Right cardiac atrium (tissue), 5 donors: ENCODE measurements around the gene PRKRA. TPM values are rescaled to one million over a fixed set of nuclear protein-coding genes. Genes with fewer than 3 reads are reported as not detected.
"Not testable (repeated sequence)": the region's sequence is repeated elsewhere in the genome, so short reads cannot be mapped to it uniquely, and the experiment has no call there.

Source experiments
- ATAC-seq, 2 donors: fragments of 200-7000 bp; cut with Tn5 transposase; one replicate each; pipeline versions ENCODE4 v1.8.0 to v1.9.1; 2020; ENCODE audit warnings: moderate library complexity in 2 of 2, mild to moderate bottlenecking in 1 of 2
- DNase-seq, 3 donors: peaks; one replicate each; pipeline ENCODE4 v3.0.0-alpha.2; 2020
- H3K27ac ChIP-seq: one replicate; pipeline ENCODE4 v1.5.1; 2013; ENCODE audit warnings: mild to moderate bottlenecking, low read length, control low read depth, moderate library complexity
- H3K27me3 ChIP-seq: one replicate; pipeline ENCODE4 v1.6.1; 2013; ENCODE audit not compliant: control insufficient read depth, insufficient read depth
- H3K4me1 ChIP-seq: one replicate; pipeline ENCODE4 v1.6.1; 2013; ENCODE audit warnings: low read length; ENCODE audit not compliant: control insufficient read depth, insufficient read depth
- H3K4me3 ChIP-seq: one replicate; pipeline ENCODE4 v1.5.1; 2013; ENCODE audit warnings: low read length, control low read depth
- H3K9me3 ChIP-seq: one replicate; pipeline ENCODE4 v1.6.1; 2013; ENCODE audit warnings: low read length; ENCODE audit not compliant: control insufficient read depth
- WGBS: extraction: QIAGEN DNeasy Blood & Tissue Kit; methylation state at CpG from one replicate; pipeline ENCODE4 v1.1.7; 2013; 5-methylcytosine and 5-hydroxymethylcytosine counted together
- intact Hi-C, 4 donors: fragments of 100-400 bp; cut with DNase I; formaldehyde crosslinking; loops; one replicate each; pipeline versions ENCODE4 v1.11.0 to v1.14.0; 2022 to 2023
- polyA plus RNA-seq: library from polyadenylated mRNA; stranded (reverse); fragments of 200-250 nt; gene quantifications from one replicate; pipeline ENCODE4 v1.2.3, GENCODE V29; 2013
- total RNA-seq, 4 donors: library from RNA; stranded (reverse); fragmentation: NEBNext Ultra II Directional; extraction: Animal tissue kit (Norgen Biotek cat#: 25700); gene quantifications; one replicate each; pipeline ENCODE4 v1.2.1, GENCODE V29; 2021
- donor health status: healthy with polysubstance abuse.
- donor health status: DM: no; HTN: yes; CAD: no.
- donor health status: DM: no; HTN: no; CAD: no.
- donor health status: DM: no; HTN: yes; CAD: no; lungs with severe emphysema.
- donor health status: DM: yes; HTN: yes; CAD: no.

Gene PRKRA
- total and polyA plus RNA-seq, 5 donors: 35.5 to 43.9 (median 37.2) TPM

GRCh38 chr2:178479758-178480226, 28.8 kb upstream of the PRKRA start:
- Histone ChIP-seq H3K4me1 (peaks cover 9% of the 10 kb centered on the region), H3K9me3 (no peaks in the 10 kb centered on the region), H3K27me3 (no peaks in the 10 kb centered on the region), H3K4me3 (peak overlapping the region; percentile 45), H3K27ac (peak overlapping the region; percentile 60)
- WGBS: 20% methylated on average over 19 of the region's 19 CpGs
- DNase-seq: peak in 1 of 3 donors; percentile 54
- intact Hi-C loops: loop anchor here in 1 of 4 donors (2.0 kb wide), 1 partner anchor 29 kb away; the partner anchor contains the start of genes PJVK and PRKRA
- no peak for ATAC-seq

- WGBS: 56% methylated on average over 4 of the region's 4 CpGs
- H3K4me3 ChIP-seq: peak overlapping the region; percentile 92
These were observed 28.3 kb upstream of the PRKRA start for GRCh38 chr2:178479275-178479616.

GRCh38 chr2:178478439-178479274, 27.7 kb upstream of the PRKRA start, which contains the start of gene FKBP7:
TSS of gene FKBP7 (minus strand) at chr2:178478600. CDS start at chr2:178478499, 101 bp downstream.
- ATAC-seq (peak; percentile 90 to 91), DNase-seq (peak; percentile 90 to 96 (median 95))
- Histone ChIP-seq H3K4me1 (peaks cover 9% of the 10 kb centered on the region), H3K27me3 (no peaks in the 10 kb centered on the region), H3K27ac (peak within 1 kb of the TSS; percentile 99), H3K4me3 (peak within 1 kb of the TSS; percentile 92), H3K9me3 (no peaks in the 10 kb centered on the region)
- 2% methylated on average over 56 of the region's 56 CpGs for WGBS
- intact Hi-C loops: loop anchor here in 1 of 4 donors (2.0 kb wide), 1 partner anchor 28 kb away; the partner anchor contains the start of genes PJVK and PRKRA

More at GRCh38 chr2:178479275-178479616, 28.3 kb upstream of the PRKRA start:
- Histone ChIP-seq H3K9me3 (no peaks in the 10 kb centered on the region), H3K27ac (peak overlapping the region; percentile 99), H3K4me1 (peaks cover 9% of the 10 kb centered on the region), H3K27me3 (no peaks in the 10 kb centered on the region)
- DNase-seq (no peak), ATAC-seq (no peak)
- intact Hi-C loops: loop anchor here in 1 of 4 donors (2.0 kb wide), 1 partner anchor 28 kb away; the partner anchor contains the start of genes PJVK and PRKRA

- Histone ChIP-seq H3K4me3 (peak overlapping the region; percentile 92), H3K4me1 (peaks cover 9% of the 10 kb centered on the region), H3K27ac (peak overlapping the region; percentile 99), H3K27me3 (no peaks in the 10 kb centered on the region), H3K9me3 (no peaks in the 10 kb centered on the region)
- WGBS: under 1% methylated on average over 10 of the region's 10 CpGs
- ATAC-seq (no peak), DNase-seq (peak in 1 of 3 donors; percentile 53)
- intact Hi-C loops: loop anchor here in 1 of 4 donors (2.0 kb wide), 1 partner anchor 27 kb away; the partner anchor contains the start of genes PJVK and PRKRA
These were observed 27.1 kb upstream of the PRKRA start for GRCh38 chr2:178478130-178478438.

- no peak overlapping the region for H3K27ac ChIP-seq
- H3K9me3 ChIP-seq: no peaks in the 10 kb centered on the region
- intact Hi-C loops: loop anchor here in 1 of 4 donors (2.0 kb wide), 1 partner anchor 27 kb away; the partner anchor contains the start of genes PJVK and PRKRA
- DNase-seq: no peak
- peak overlapping the region; percentile 92 for H3K4me3 ChIP-seq
- WGBS: 11% methylated on average over 3 of the region's 3 CpGs
- peaks cover 5% of the 10 kb centered on the region for H3K4me1 ChIP-seq
- no peaks in the 10 kb centered on the region for H3K27me3 ChIP-seq
- ATAC-seq: no peak
These were observed 26.6 kb upstream of the PRKRA start for GRCh38 chr2:178477443-178478129.

- peaks cover 2% of the 10 kb centered on the region for H3K4me1 ChIP-seq
- intact Hi-C loops: no loop called here
- no peak for ATAC-seq
- no peaks in the 10 kb centered on the region for H3K27me3 ChIP-seq
- H3K4me3 ChIP-seq: no peak overlapping the region
- no peaks in the 10 kb centered on the region for H3K9me3 ChIP-seq
- no peak for DNase-seq
- H3K27ac ChIP-seq: no peak overlapping the region
These were observed 25.5 kb upstream of the PRKRA start for GRCh38 chr2:178476477-178476876.

GRCh38 chr2:178474560-178474959, 23.6 kb upstream of the PRKRA start:
- Histone ChIP-seq H3K4me1 (peaks cover 2% of the 10 kb centered on the region), H3K27ac (no peak overlapping the region), H3K4me3 (no peak overlapping the region), H3K27me3 (no peaks in the 10 kb centered on the region), H3K9me3 (no peaks in the 10 kb centered on the region)
- no peak for ATAC-seq
- over 99% methylated on average over 5 of the region's 5 CpGs for WGBS
- no peak for DNase-seq
- intact Hi-C loops: no loop called here

- no peak for DNase-seq
- 50% methylated on average over 4 of the region's 4 CpGs for WGBS
- H3K9me3 ChIP-seq: no peaks in the 10 kb centered on the region
- no peak overlapping the region for H3K4me3 ChIP-seq
- ATAC-seq: no peak
- no peak overlapping the region for H3K27ac ChIP-seq
- no peaks in the 10 kb centered on the region for H3K27me3 ChIP-seq
- H3K4me1 ChIP-seq: no peaks in the 10 kb centered on the region
- intact Hi-C loops: no loop called here
These were observed 23.0 kb upstream of the PRKRA start for GRCh38 chr2:178473931-178474330.

GRCh38 chr2:178473373-178473772, 22.4 kb upstream of the PRKRA start:
- 81% methylated on average over 2 of the region's 2 CpGs for WGBS
- Histone ChIP-seq H3K27me3 (no peaks in the 10 kb centered on the region), H3K4me3 (no peak overlapping the region), H3K4me1 (no peaks in the 10 kb centered on the region), H3K9me3 (no peaks in the 10 kb centered on the region), H3K27ac (no peak overlapping the region)
- ATAC-seq (no peak), DNase-seq (no peak)
- intact Hi-C loops: no loop called here

- ATAC-seq, intact Hi-C loops, H3K27me3 ChIP-seq, DNase-seq, H3K27ac ChIP-seq, H3K9me3 ChIP-seq, H3K4me1 ChIP-seq, H3K4me3 ChIP-seq: not testable (repeated sequence)
- 96% methylated on average over 5 of the region's 5 CpGs for WGBS
These were observed 20.3 kb upstream of the PRKRA start for GRCh38 chr2:178471313-178471712.
